Naive thymus-derived CD8-positive, alpha-beta T cell (primary cell): ENCODE results near the gene SPECC1L. TPM values are rescaled to one million over a fixed set of nuclear protein-coding genes. Genes with fewer than 3 reads are reported as not detected.
A peak's percentile ranks its signal among the peaks of the same experiment; 100 is the strongest.

Source experiments
- ATAC-seq, 2 donors: fragments of 150-1000 bp; cut with Tn5 transposase in 1 of 2; sonication (Bioruptor Pico), chemical (Tn5 transposase) in 1 of 2; 1 replicate in 1 of 2; 2 replicates in 1 of 2; pipeline ENCODE4 v1.10.0; 2021; ENCODE audit warnings: mild to moderate bottlenecking in 2 of 2, moderate library complexity in 2 of 2
- POLR2A ChIA-PET: fragments of 350-600 bp; sonication (Branson Sonifier 250); formaldehyde crosslinking; loops from one replicate; lab custom pipeline; 2021; ENCODE audit warnings: antibody characterized with exemption; lab: Charles Lee
- DNase-seq, 10 donors: peaks; one replicate each; pipeline versions ENCODE4 v3.0.0 to v3.0.0-alpha.2; 2020 to 2022
- H3K27ac Mint-ChIP-seq, 10 donors: one replicate each; pipeline ENCODE4 v1.8.0; 2020 to 2022; ENCODE audit warnings: mild to moderate bottlenecking in 10 of 10, mixed read lengths in 10 of 10, moderate library complexity in 4 of 10, inconsistent platforms in 1 of 10
- H3K27me3 Mint-ChIP-seq, 5 donors: one replicate each; pipeline ENCODE4 v1.8.0; 2021 to 2022; ENCODE audit warnings: mixed read lengths in 5 of 5
- H3K36me3 Mint-ChIP-seq, 3 donors: one replicate each; pipeline ENCODE4 v1.8.0; 2020 to 2022; ENCODE audit warnings: mixed read lengths in 3 of 3, mild to moderate bottlenecking in 2 of 3, inconsistent platforms in 1 of 3
- H3K4me1 Mint-ChIP-seq, 4 donors: one replicate each; pipeline ENCODE4 v1.8.0; 2021 to 2022; ENCODE audit warnings: mixed read lengths in 4 of 4
- H3K4me3 Mint-ChIP-seq, 10 donors: one replicate each; pipeline ENCODE4 v1.8.0; 2020 to 2022; ENCODE audit warnings: mild to moderate bottlenecking in 10 of 10, mixed read lengths in 10 of 10, moderate library complexity in 6 of 10, inconsistent platforms in 1 of 10
- H3K9me3 Mint-ChIP-seq, 9 donors: one replicate each; pipeline ENCODE4 v1.8.0; 2020 to 2022; ENCODE audit warnings: mixed read lengths in 9 of 9, mild to moderate bottlenecking in 3 of 9, inconsistent platforms in 1 of 9, moderate library complexity in 1 of 9
- polyA plus RNA-seq, 3 donors: library from polyadenylated mRNA; unstranded; fragments of 300-500 nt; fragmentation: Illumina TruSeq; gene quantifications; one replicate each; pipeline ENCODE4 v1.2.3, GENCODE V29; 2021
- total RNA-seq, 8 experiments: library from RNA in 2 of 8; stranded (reverse) in 2 of 8; gene quantifications; one replicate each; pipeline ENCODE4 v1.2.3 and lab custom pipeline; 2021 to 2026

Gene SPECC1L
- total and polyA plus RNA-seq, 5 experiments from 2014 or later, result 6.6 to 71.4 (median 16.6) TPM

DNA sequence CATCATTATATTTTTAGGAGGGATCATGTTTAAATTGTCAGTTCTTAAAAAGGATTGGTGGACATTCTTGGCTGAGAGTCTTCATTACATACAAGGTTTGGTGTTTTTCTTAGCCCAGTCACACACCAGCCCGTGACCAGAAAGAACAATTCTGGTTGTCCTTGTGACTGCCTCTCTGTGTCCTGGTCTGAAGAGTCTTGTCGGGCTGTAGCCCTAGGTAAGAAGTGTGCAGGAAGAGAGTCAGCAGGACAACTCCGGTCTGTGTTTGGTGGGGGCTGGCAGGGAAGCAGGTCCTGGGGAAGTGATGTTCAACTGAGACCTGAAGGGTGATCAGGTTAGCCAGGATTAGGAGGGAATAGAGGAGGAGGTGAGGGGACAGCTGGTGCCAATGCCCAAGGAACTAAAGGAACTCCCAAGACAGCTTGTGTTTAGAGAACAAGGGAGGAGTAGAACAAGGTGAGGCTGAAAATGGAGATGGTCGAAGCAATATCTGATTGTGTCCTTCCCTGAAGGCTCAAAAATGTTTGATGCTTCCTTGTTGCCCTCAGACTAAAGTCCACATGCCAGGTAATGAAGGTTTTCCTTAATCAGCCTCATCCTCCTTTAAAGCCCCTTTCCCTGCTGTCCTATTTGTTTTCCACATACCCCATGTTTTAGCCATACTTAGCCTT, 91.5 kb downstream of the SPECC1L start:
- Mint-ChIP-seq H3K27ac (peak overlapping the region in 2 of 10 donors; percentile 29 to 61), H3K27me3 (no peaks in the 10 kb centered on the region), H3K36me3 (peaks cover 0 to 92% (median 30%) of the 10 kb centered on the region in 3 donors), H3K4me3 (no peak overlapping the region), H3K4me1 (peaks cover 0 to 10% (median 4%) of the 10 kb centered on the region in 4 donors), H3K9me3 (no peaks in the 10 kb centered on the region)
- DNase-seq (no peak), ATAC-seq (no peak)
- POLR2A ChIA-PET, result no interaction called here

DNA sequence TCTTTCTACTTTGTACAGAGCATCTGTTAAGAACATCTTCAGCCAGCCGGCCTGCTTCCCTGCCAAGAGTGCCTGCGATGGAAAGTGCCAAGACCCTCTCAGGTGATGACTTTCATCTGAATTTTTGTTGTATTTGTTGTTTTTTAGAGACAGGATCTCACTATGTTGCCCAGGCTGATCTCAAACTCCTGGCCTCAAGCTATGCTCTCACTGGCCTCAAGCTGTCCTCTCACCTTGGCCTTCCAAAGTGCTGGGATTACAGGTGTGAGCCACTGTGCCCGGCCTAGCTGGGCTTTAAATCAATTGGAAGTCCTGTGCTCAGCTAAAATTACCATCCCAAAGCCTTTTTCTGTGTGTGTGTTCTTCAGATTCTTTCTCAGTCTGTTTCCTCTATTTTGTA, 92.6 kb downstream of the SPECC1L start:
- no peaks in the 10 kb centered on the region for H3K9me3 Mint-ChIP-seq
- peaks cover 0 to 10% (median 4%) of the 10 kb centered on the region in 4 donors for H3K4me1 Mint-ChIP-seq
- no peak overlapping the region for H3K4me3 Mint-ChIP-seq
- peaks cover 0 to 93% (median 27%) of the 10 kb centered on the region in 3 donors for H3K36me3 Mint-ChIP-seq
- DNase-seq (no peak), ATAC-seq (no peak)
- H3K27ac Mint-ChIP-seq, result no peak overlapping the region
- POLR2A ChIA-PET, result no interaction called here
- H3K27me3 Mint-ChIP-seq, result no peaks in the 10 kb centered on the region

DNA sequence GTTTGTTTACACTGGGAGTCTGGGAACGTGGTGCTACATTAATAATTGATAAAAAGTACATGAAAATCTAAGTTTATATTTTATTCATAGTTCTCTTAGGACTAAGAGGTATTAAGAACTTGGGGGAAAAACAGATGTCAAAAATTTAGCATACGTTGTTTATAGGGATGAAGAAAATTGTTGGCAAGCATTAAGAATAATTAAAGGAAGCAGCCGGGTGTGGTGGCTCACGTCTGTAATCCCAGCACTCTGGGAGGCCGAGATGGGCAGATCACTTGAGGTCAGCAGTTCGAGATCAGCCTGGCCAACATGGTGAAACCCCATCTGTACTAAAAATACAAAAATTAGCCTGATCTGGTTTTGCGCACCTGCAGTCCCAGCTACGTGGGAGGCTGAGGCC, 96.1 kb downstream of the SPECC1L start:
- no peaks in the 10 kb centered on the region for H3K4me1 Mint-ChIP-seq
- peaks cover 13 to 93% (median 44%) of the 10 kb centered on the region in 3 donors for H3K36me3 Mint-ChIP-seq
- no peak for ATAC-seq
- no peak overlapping the region for H3K4me3 Mint-ChIP-seq
- H3K27ac Mint-ChIP-seq, result peak overlapping the region in 1 of 10 donors; percentile 37
- H3K9me3 Mint-ChIP-seq, result no peaks in the 10 kb centered on the region
- POLR2A ChIA-PET, result no interaction called here
- no peak for DNase-seq
- H3K27me3 Mint-ChIP-seq, result no peaks in the 10 kb centered on the region

GRCh38 chr22:24367841-24368240, 97.2 kb downstream of the SPECC1L start:
- peaks cover 13 to 93% (median 50%) of the 10 kb centered on the region in 3 donors for H3K36me3 Mint-ChIP-seq
- H3K27ac Mint-ChIP-seq, result no peak overlapping the region
- POLR2A ChIA-PET, result no interaction called here
- no peak overlapping the region for H3K4me3 Mint-ChIP-seq
- no peaks in the 10 kb centered on the region for H3K4me1 Mint-ChIP-seq
- H3K9me3 Mint-ChIP-seq, result no peaks in the 10 kb centered on the region
- DNase-seq, result no peak
- H3K27me3 Mint-ChIP-seq, result no peaks in the 10 kb centered on the region
- no peak for ATAC-seq

- POLR2A ChIA-PET, result no interaction called here
- peak overlapping the region in 1 of 10 donors; percentile 21 for H3K27ac Mint-ChIP-seq
- DNase-seq (no peak), ATAC-seq (no peak)
- no peak overlapping the region for H3K4me3 Mint-ChIP-seq
- no peaks in the 10 kb centered on the region for H3K27me3 Mint-ChIP-seq
- H3K9me3 Mint-ChIP-seq, result peaks cover 0 to 3% (median 0%) of the 10 kb centered on the region in 9 donors
- H3K36me3 Mint-ChIP-seq, result peaks cover 18 to 91% (median 64%) of the 10 kb centered on the region in 3 donors
- H3K4me1 Mint-ChIP-seq, result no peaks in the 10 kb centered on the region
Observed at GRCh38 chr22:24370401-24370800, 99.8 kb downstream of the SPECC1L start.

DNA sequence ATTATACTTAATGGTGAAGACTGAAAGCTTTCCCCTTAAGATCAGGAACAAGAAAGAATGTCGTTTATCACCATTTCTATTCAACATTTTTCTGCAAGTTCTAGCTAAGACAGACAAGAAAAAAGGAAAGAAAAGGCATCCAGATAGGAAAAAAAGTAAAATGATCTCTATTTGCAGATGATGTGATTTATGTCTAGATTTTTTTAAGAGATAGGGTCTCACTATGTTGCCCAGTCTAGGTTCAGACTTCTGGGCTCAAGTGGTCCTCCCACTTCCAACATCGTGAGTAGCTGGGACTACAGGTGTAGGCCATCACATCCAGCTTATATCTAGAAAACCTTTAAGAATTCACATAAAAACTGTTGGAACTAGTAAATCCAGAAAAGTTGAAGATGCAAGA, 105.4 kb downstream of the SPECC1L start:
- H3K4me3 Mint-ChIP-seq, result no peak overlapping the region
- H3K4me1 Mint-ChIP-seq, result peaks cover 6 to 29% (median 27%) of the 10 kb centered on the region in 4 donors
- peaks cover 8 to 83% (median 49%) of the 10 kb centered on the region in 3 donors for H3K36me3 Mint-ChIP-seq
- no peaks in the 10 kb centered on the region for H3K27me3 Mint-ChIP-seq
- peaks cover 0 to 3% (median 0%) of the 10 kb centered on the region in 9 donors for H3K9me3 Mint-ChIP-seq
- no peak for ATAC-seq
- POLR2A ChIA-PET, result interaction anchor here (0.6 kb wide), 1 partner anchor 105 kb away, joined by 3 read pairs; no protein-coding TSS in a partner anchor
- H3K27ac Mint-ChIP-seq, result no peak overlapping the region
- DNase-seq, result no peak

- Mint-ChIP-seq H3K9me3 (peaks cover 0 to 3% (median 0%) of the 10 kb centered on the region in 9 donors), H3K36me3 (peaks cover 6 to 82% (median 44%) of the 10 kb centered on the region in 3 donors), H3K27ac (peak overlapping the region in 1 of 10 donors; percentile 7), H3K4me3 (no peak overlapping the region), H3K4me1 (peaks cover 6 to 29% (median 27%) of the 10 kb centered on the region in 4 donors), H3K27me3 (no peaks in the 10 kb centered on the region)
- POLR2A ChIA-PET, result interaction anchor here (0.6 kb wide), 1 partner anchor 104 kb away, joined by 3 read pairs; no protein-coding TSS in a partner anchor
- ATAC-seq (no peak), DNase-seq (no peak)
Observed at GRCh38 chr22:24376586-24376985, 106.0 kb downstream of the SPECC1L start.

- ATAC-seq, result peak; percentile 58 to 70
- Mint-ChIP-seq H3K27me3 (no peaks in the 10 kb centered on the region), H3K4me1 (peaks cover 6 to 29% (median 27%) of the 10 kb centered on the region in 4 donors), H3K27ac (peak overlapping the region in 9 of 10 donors; percentile 28 to 74 (median 61)), H3K36me3 (peaks cover 6 to 58% (median 26%) of the 10 kb centered on the region in 3 donors), H3K9me3 (peaks cover 0 to 3% (median 0%) of the 10 kb centered on the region in 9 donors), H3K4me3 (peak overlapping the region in 5 of 10 donors; percentile 12 to 37 (median 21))
- POLR2A ChIA-PET, result no interaction called here
- peak in 3 of 10 donors; percentile 10 to 37 (median 30) for DNase-seq
Observed at GRCh38 chr22:24379536-24379935, 108.9 kb downstream of the SPECC1L start.

GRCh38 chr22:24380220-24380904, 109.7 kb downstream of the SPECC1L start:
- Mint-ChIP-seq H3K4me3 (no peak overlapping the region), H3K4me1 (peaks cover 6 to 29% (median 27%) of the 10 kb centered on the region in 4 donors), H3K9me3 (no peaks in the 10 kb centered on the region), H3K27me3 (no peaks in the 10 kb centered on the region), H3K27ac (peak overlapping the region in 2 of 10 donors; percentile 57 to 71), H3K36me3 (peaks cover 0 to 53% (median 20%) of the 10 kb centered on the region in 3 donors)
- DNase-seq (no peak), ATAC-seq (no peak)
- POLR2A ChIA-PET, result no interaction called here

- Mint-ChIP-seq H3K27ac (no peak overlapping the region), H3K4me1 (peaks cover 6 to 29% (median 27%) of the 10 kb centered on the region in 4 donors), H3K9me3 (no peaks in the 10 kb centered on the region), H3K27me3 (no peaks in the 10 kb centered on the region), H3K4me3 (no peak overlapping the region), H3K36me3 (peaks cover 0 to 54% (median 15%) of the 10 kb centered on the region in 3 donors)
- ATAC-seq, result no peak
- no peak for DNase-seq
- POLR2A ChIA-PET, result no interaction called here
Observed at GRCh38 chr22:24380905-24381230, 110.2 kb downstream of the SPECC1L start.

GRCh38 chr22:24383061-24383460, 112.4 kb downstream of the SPECC1L start:
- Mint-ChIP-seq H3K4me3 (no peak overlapping the region), H3K27me3 (no peaks in the 10 kb centered on the region), H3K36me3 (peaks cover 0 to 37% (median 3%) of the 10 kb centered on the region in 3 donors), H3K27ac (peak overlapping the region in 1 of 10 donors; percentile 48), H3K9me3 (no peaks in the 10 kb centered on the region), H3K4me1 (peaks cover 3 to 22% (median 19%) of the 10 kb centered on the region in 4 donors)
- POLR2A ChIA-PET, result no interaction called here
- no peak for ATAC-seq
- no peak for DNase-seq

- DNase-seq (no peak), ATAC-seq (no peak)
- Mint-ChIP-seq H3K27me3 (no peaks in the 10 kb centered on the region), H3K4me1 (peaks cover 3 to 13% (median 10%) of the 10 kb centered on the region in 4 donors), H3K36me3 (peaks cover 0 to 33% (median 3%) of the 10 kb centered on the region in 3 donors), H3K9me3 (no peaks in the 10 kb centered on the region), H3K27ac (peak overlapping the region in 2 of 10 donors; percentile 77 to 78), H3K4me3 (no peak overlapping the region)
- POLR2A ChIA-PET, result no interaction called here
Observed at GRCh38 chr22:24384131-24384530, 113.5 kb downstream of the SPECC1L start.

GRCh38 chr22:24386937-24387471, 116.4 kb downstream of the SPECC1L start:
- DNase-seq (no peak), ATAC-seq (no peak)
- H3K4me1 Mint-ChIP-seq, result peaks cover 6 to 14% (median 10%) of the 10 kb centered on the region in 4 donors
- H3K36me3 Mint-ChIP-seq, result peaks cover 0 to 29% (median 3%) of the 10 kb centered on the region in 3 donors
- H3K9me3 Mint-ChIP-seq, result no peaks in the 10 kb centered on the region
- no peak overlapping the region for H3K27ac Mint-ChIP-seq
- no peak overlapping the region for H3K4me3 Mint-ChIP-seq
- POLR2A ChIA-PET, result no interaction called here
- no peaks in the 10 kb centered on the region for H3K27me3 Mint-ChIP-seq
